ENCODE data around the gene HEY2.

HEY2 gene

DNA sequence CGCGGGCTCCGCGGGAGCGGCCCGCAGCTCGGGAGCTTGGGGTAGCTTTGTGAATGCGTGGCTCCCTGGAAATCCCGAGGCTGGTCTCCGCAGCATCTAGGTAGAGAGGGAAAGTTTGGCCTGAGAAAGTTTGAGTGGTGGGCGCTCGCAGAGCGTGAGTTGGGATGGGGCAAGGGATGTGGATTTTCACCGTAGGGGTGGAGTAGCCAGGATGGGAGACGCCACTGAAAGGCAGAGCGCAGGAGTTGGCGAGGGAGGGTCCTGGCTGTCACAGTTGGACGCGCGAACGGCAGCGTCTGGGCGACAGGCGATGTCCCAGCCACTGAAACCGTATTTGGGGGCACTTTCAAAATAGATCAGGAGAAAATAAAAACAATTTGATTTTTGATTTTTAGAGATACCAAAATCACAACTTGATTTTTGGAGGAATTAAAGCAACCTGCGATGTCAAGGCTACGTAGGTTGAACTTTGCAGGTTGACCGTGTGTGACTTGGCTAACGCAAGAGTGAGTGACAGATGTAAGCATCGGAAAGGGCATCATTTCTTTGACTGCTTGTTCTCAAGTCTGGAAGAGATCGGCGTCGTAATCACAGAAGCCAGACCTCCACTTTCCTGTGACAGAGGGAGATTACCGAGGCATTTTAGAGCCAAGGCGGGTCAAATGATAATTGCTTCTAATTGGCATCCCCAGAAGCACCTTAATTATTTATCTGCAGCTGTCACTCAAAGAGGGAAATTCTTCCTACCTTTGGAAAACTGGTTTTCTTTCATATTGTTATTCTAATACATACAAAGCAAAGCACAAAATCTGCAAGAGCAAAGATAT, 646 bp downstream of the HEY2 start (continued):
- no peak for TF ChIP-seq ZFP41 (tag by site-specific recombination; IDR thresholded peaks at IDR 0.05; ENCODE audit: borderline replicate concordance)
- TF ChIP-seq, protein P1, sequence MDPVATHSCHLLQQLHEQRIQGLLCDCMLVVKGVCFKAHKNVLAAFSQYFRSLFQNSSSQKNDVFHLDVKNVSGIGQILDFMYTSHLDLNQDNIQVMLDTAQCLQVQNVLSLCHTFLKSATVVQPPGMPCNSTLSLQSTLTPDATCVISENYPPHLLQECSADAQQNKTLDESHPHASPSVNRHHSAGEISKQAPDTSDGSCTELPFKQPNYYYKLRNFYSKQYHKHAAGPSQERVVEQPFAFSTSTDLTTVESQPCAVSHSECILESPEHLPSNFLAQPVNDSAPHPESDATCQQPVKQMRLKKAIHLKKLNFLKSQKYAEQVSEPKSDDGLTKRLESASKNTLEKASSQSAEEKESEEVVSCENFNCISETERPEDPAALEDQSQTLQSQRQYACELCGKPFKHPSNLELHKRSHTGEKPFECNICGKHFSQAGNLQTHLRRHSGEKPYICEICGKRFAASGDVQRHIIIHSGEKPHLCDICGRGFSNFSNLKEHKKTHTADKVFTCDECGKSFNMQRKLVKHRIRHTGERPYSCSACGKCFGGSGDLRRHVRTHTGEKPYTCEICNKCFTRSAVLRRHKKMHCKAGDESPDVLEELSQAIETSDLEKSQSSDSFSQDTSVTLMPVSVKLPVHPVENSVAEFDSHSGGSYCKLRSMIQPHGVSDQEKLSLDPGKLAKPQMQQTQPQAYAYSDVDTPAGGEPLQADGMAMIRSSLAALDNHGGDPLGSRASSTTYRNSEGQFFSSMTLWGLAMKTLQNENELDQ (tag by site-specific recombination; IDR thresholded peaks at IDR 0.05; ENCODE audit: low read depth): no peak
- no peak for TF ChIP-seq ZNF24 (tag by site-specific recombination; IDR thresholded peaks at IDR 0.05)
- no peak for TF ChIP-seq RBAK (tag by site-specific recombination; IDR thresholded peaks at IDR 0.05)
- TF ChIP-seq ZNF792 (tag by site-specific recombination; IDR thresholded peaks at IDR 0.05): no peak
- no peak for TF ChIP-seq ZNF48 (tag by site-specific recombination; IDR thresholded peaks at IDR 0.05)
- TF ChIP-seq ZNF776 (tag by site-specific recombination; IDR thresholded peaks at IDR 0.05; ENCODE audit: borderline replicate concordance): no peak
- peak; percentile 90 for TF ChIP-seq ZNF394 (tag by site-specific recombination; IDR thresholded peaks at IDR 0.05; ENCODE audit: borderline replicate concordance)
- TF ChIP-seq, protein P2, sequence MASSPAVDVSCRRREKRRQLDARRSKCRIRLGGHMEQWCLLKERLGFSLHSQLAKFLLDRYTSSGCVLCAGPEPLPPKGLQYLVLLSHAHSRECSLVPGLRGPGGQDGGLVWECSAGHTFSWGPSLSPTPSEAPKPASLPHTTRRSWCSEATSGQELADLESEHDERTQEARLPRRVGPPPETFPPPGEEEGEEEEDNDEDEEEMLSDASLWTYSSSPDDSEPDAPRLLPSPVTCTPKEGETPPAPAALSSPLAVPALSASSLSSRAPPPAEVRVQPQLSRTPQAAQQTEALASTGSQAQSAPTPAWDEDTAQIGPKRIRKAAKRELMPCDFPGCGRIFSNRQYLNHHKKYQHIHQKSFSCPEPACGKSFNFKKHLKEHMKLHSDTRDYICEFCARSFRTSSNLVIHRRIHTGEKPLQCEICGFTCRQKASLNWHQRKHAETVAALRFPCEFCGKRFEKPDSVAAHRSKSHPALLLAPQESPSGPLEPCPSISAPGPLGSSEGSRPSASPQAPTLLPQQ (tag by site-specific recombination; IDR thresholded peaks at IDR 0.05): no peak
- TF ChIP-seq, protein P3, sequence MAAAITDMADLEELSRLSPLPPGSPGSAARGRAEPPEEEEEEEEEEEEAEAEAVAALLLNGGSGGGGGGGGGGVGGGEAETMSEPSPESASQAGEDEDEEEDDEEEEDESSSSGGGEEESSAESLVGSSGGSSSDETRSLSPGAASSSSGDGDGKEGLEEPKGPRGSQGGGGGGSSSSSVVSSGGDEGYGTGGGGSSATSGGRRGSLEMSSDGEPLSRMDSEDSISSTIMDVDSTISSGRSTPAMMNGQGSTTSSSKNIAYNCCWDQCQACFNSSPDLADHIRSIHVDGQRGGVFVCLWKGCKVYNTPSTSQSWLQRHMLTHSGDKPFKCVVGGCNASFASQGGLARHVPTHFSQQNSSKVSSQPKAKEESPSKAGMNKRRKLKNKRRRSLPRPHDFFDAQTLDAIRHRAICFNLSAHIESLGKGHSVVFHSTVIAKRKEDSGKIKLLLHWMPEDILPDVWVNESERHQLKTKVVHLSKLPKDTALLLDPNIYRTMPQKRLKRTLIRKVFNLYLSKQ (tag by site-specific recombination; IDR thresholded peaks at IDR 0.05; ENCODE audit: borderline replicate concordance): no peak
- TF ChIP-seq TCF7L2 (IDR thresholded peaks at IDR 0.05; ENCODE audit: borderline replicate concordance, low read depth, low read length): no peak
- no peak for TF ChIP-seq ZNF169 (tag by site-specific recombination; IDR thresholded peaks at IDR 0.05)
- no peak for TF ChIP-seq ZNF658 (tag by site-specific recombination; IDR thresholded peaks at IDR 0.05)
- TF ChIP-seq, protein P4, sequence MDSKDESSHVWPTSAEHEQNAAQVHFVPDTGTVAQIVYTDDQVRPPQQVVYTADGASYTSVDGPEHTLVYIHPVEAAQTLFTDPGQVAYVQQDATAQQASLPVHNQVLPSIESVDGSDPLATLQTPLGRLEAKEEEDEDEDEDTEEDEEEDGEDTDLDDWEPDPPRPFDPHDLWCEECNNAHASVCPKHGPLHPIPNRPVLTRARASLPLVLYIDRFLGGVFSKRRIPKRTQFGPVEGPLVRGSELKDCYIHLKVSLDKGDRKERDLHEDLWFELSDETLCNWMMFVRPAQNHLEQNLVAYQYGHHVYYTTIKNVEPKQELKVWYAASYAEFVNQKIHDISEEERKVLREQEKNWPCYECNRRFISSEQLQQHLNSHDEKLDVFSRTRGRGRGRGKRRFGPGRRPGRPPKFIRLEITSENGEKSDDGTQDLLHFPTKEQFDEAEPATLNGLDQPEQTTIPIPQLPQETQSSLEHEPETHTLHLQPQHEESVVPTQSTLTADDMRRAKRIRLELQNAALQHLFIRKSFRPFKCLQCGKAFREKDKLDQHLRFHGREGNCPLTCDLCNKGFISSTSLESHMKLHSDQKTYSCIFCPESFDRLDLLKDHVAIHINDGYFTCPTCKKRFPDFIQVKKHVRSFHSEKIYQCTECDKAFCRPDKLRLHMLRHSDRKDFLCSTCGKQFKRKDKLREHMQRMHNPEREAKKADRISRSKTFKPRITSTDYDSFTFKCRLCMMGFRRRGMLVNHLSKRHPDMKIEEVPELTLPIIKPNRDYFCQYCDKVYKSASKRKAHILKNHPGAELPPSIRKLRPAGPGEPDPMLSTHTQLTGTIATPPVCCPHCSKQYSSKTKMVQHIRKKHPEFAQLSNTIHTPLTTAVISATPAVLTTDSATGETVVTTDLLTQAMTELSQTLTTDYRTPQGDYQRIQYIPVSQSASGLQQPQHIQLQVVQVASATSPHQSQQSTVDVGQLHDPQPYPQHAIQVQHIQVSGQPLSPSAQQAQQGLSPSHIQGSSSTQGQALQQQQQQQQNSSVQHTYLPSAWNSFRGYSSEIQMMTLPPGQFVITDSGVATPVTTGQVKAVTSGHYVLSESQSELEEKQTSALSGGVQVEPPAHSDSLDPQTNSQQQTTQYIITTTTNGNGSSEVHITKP (tag by site-specific recombination; IDR thresholded peaks at IDR 0.05): peak; percentile 100
- TF ChIP-seq, protein P5, sequence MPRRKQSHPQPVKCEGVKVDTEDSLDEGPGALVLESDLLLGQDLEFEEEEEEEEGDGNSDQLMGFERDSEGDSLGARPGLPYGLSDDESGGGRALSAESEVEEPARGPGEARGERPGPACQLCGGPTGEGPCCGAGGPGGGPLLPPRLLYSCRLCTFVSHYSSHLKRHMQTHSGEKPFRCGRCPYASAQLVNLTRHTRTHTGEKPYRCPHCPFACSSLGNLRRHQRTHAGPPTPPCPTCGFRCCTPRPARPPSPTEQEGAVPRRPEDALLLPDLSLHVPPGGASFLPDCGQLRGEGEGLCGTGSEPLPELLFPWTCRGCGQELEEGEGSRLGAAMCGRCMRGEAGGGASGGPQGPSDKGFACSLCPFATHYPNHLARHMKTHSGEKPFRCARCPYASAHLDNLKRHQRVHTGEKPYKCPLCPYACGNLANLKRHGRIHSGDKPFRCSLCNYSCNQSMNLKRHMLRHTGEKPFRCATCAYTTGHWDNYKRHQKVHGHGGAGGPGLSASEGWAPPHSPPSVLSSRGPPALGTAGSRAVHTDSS (tag by site-specific recombination; IDR thresholded peaks at IDR 0.05): no peak
- TF ChIP-seq, protein P6, sequence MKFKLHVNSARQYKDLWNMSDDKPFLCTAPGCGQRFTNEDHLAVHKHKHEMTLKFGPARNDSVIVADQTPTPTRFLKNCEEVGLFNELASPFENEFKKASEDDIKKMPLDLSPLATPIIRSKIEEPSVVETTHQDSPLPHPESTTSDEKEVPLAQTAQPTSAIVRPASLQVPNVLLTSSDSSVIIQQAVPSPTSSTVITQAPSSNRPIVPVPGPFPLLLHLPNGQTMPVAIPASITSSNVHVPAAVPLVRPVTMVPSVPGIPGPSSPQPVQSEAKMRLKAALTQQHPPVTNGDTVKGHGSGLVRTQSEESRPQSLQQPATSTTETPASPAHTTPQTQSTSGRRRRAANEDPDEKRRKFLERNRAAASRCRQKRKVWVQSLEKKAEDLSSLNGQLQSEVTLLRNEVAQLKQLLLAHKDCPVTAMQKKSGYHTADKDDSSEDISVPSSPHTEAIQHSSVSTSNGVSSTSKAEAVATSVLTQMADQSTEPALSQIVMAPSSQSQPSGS (tag by site-specific recombination; IDR thresholded peaks at IDR 0.05; ENCODE audit: low read depth): no peak
- TF ChIP-seq ZNF600 (tag by site-specific recombination; IDR thresholded peaks at IDR 0.05): peak; percentile 76; the same call in 1 of the 2 replicates
- TF ChIP-seq KLF9 (tag by site-specific recombination; IDR thresholded peaks at IDR 0.05; ENCODE audit: low read depth): no peak
- no peak for TF ChIP-seq ZNF133 (tag by site-specific recombination; IDR thresholded peaks at IDR 0.05)
- no peak for TF ChIP-seq ZNF311 (tag by site-specific recombination; IDR thresholded peaks at IDR 0.05; ENCODE audit: borderline replicate concordance)
- TF ChIP-seq ZNF626 (tag by site-specific recombination; IDR thresholded peaks at IDR 0.05): no peak
- TF ChIP-seq ZNF768 (tag by site-specific recombination; IDR thresholded peaks at IDR 0.05): no peak
- TF ChIP-seq ZNF561 (tag by site-specific recombination; IDR thresholded peaks at IDR 0.05; ENCODE audit: borderline replicate concordance): no peak
- peak; percentile 23; the same call in 1 of the 2 replicates for TF ChIP-seq KLF10 (tag by site-specific recombination; IDR thresholded peaks at IDR 0.05)
- TF ChIP-seq GFI1B (tag by site-specific recombination; IDR thresholded peaks at IDR 0.05): no peak
- TF ChIP-seq, protein P7, sequence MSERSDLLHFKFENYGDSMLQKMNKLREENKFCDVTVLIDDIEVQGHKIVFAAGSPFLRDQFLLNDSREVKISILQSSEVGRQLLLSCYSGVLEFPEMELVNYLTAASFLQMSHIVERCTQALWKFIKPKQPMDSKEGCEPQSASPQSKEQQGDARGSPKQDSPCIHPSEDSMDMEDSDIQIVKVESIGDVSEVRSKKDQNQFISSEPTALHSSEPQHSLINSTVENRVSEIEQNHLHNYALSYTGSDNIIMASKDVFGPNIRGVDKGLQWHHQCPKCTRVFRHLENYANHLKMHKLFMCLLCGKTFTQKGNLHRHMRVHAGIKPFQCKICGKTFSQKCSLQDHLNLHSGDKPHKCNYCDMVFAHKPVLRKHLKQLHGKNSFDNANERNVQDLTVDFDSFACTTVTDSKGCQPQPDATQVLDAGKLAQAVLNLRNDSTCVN (tag by site-specific recombination; optimal IDR thresholded peaks at IDR 0.05): no peak

Data from HEK293 (cell line).